Measurements from ENCODE around the gene PLOD3. TPM values are rescaled to one million over a fixed set of nuclear protein-coding genes. Genes with fewer than 3 reads are reported as not detected.

PLOD3 gene
- total and polyA plus RNA-seq, 9 of the 15 experiments (the other 6 are each of a cell fraction or from before 2014, with no cell fraction given), result 2.8 to 101 (median 30.9) TPM

- peaks cover 56% of the 10 kb centered on the region for H3K36me3 ChIP-seq (ENCODE audit: control insufficient read depth, insufficient read depth, low read length)
- H2AFZ ChIP-seq (ENCODE audit: low read depth, low read length), result 0 out of 2 replicates have a peak overlapping the region, but pooled peaks have one; percentile 20
- H3K27me3 ChIP-seq (ENCODE audit: control insufficient read depth in 2 of 2, insufficient read depth in 2 of 2, low read length in 2 of 2), result no peaks in the 10 kb centered on the region
- peaks cover 19 to 83% of the 10 kb centered on the region in 2 experiments; a peak in 4 of 5 replicates for H3K4me1 ChIP-seq (replicated peaks in 1 of 2; ENCODE audit: control insufficient read depth in 2 of 2, insufficient read depth in 2 of 2, low read length in 2 of 2)
- H3K9me3 ChIP-seq (replicated peaks; ENCODE audit: control insufficient read depth, insufficient read depth, low read depth, low read length), result no peaks in the 10 kb centered on the region
- peak overlapping the region; percentile 68 for H3K4me2 ChIP-seq (ENCODE audit: insufficient read depth, low read length)
- no TSS peak for BruUV-seq (replicated peaks)
- intact Hi-C loops (cut with micrococcal nuclease) (no loop called here), in situ Hi-C loops (cut with MboI) (no loop called here)
- H4K20me1 ChIP-seq (replicated peaks; ENCODE audit: control insufficient read depth, insufficient read depth, low read length), result peaks cover 7% of the 10 kb centered on the region; the same call in 1 of the 2 replicates
- 68% methylated on average over 28 of the region's 32 CpGs for WGBS (ENCODE audit: insufficient coverage, low coverage, missing lambda C conversion rate)
- peak; percentile 86 to 90 (median 88) for DNase-seq (ENCODE audit: extremely low read depth in 1 of 4, low spot score in 3 of 4)
- ChIA-PET POLR2A (interaction anchor here (0.6 kb wide), 1 partner anchor 9 kb away, joined by 3 read pairs; no protein-coding TSS in a partner anchor), CTCF (ENCODE audit: low intra/inter-chr PET ratio) (no interaction called here)
- peak overlapping the region in 1 of 2 experiments; percentile 39; a peak in 2 of 4 replicates for H3K9ac ChIP-seq (ENCODE audit: insufficient read depth in 1 of 2, low read depth in 2 of 2, low read length in 2 of 2)
- H3K9me1 ChIP-seq (ENCODE audit: control insufficient read depth, insufficient read depth, low read length), result no peaks in the 10 kb centered on the region
- FAIRE-seq, result peak; percentile 84
- peak; percentile 24 for ATAC-seq
- H3K27ac ChIP-seq (ENCODE audit: extremely low read depth, low read depth, low read length), result peak overlapping the region; percentile 43
- no peak overlapping the region for H3K4me3 ChIP-seq
- H3K79me2 ChIP-seq (ENCODE audit: control insufficient read depth, insufficient read depth, low read length), result peaks cover 36% of the 10 kb centered on the region
- TF ChIP-seq RAD51 (IDR thresholded peaks at IDR 0.05; ENCODE audit: borderline replicate concordance, low read depth) (0 out of 2 replicates have a peak, but pooled peaks have one; percentile 30), ATF1 (CRISPR knock-in tag; IDR thresholded peaks at IDR 0.05) (no peak), ATF1 (tag; IDR thresholded peaks at IDR 0.05) (peak; percentile 92), ATF7 (IDR thresholded peaks at IDR 0.05) (peak; percentile 91), POLR2AphosphoS5 (IDR thresholded peaks at IDR 0.05; ENCODE audit: control insufficient read depth, insufficient read depth, low read depth, low read length) (peak; percentile 42; the same call in 1 of the 2 replicates), BMI1 (IDR thresholded peaks at IDR 0.05; ENCODE audit: low read length) (no peak), FOXP4 (CRISPR knock-in tag; IDR thresholded peaks at IDR 0.05; ENCODE audit: borderline replicate concordance) (no peak), EGR1 (conservative IDR thresholded peaks at IDR 0.05) (peak; percentile 97), HMGN3 (IDR thresholded peaks at IDR 0.05; ENCODE audit: borderline replicate concordance, extremely low read depth, insufficient read length, low read depth, low read length) (peak; percentile 42), MNT (conservative IDR thresholded peaks at IDR 0.05) (peak in 1 of 2 experiments; percentile 73; a peak in 3 of 4 replicates), CBFA2T2 (conservative IDR thresholded peaks at IDR 0.05) (0 out of 2 replicates have a peak, but pooled peaks have one; percentile 27), MAZ (CRISPR knock-in tag; conservative IDR thresholded peaks at IDR 0.05 in 1 of 2, IDR thresholded peaks at IDR 0.05 in 1 of 2) (peak; percentile 26 to 56; a peak in 2 of 4 replicates), CXXC5 (CRISPR knock-in tag; IDR thresholded peaks at IDR 0.05) (0 out of 2 replicates have a peak, but pooled peaks have one; percentile 19), MED1 (CRISPR knock-in tag; IDR thresholded peaks at IDR 0.05; ENCODE audit: borderline replicate concordance) (no peak), SRSF7 (optimal IDR thresholded peaks at IDR 0.05; ENCODE audit: low read depth, low read length) (no peak), NRF1 (conservative IDR thresholded peaks at IDR 0.05 in 1 of 2, IDR thresholded peaks at IDR 0.05 in 1 of 2) (peak; percentile 22 to 38; a peak in 2 of 4 replicates), TOE1 (IDR thresholded peaks at IDR 0.05; ENCODE audit: borderline replicate concordance) (peak; percentile 54), TOE1 (CRISPR knock-in tag; IDR thresholded peaks at IDR 0.05; ENCODE audit: borderline replicate concordance, low read depth) (no peak)
Measured at GRCh38 chr7:101240226-101241014, 23.0 kb upstream of the PLOD3 start.

Measured in K562 (cell line).